ENCODE measurements around the gene MYBPC2. TPM values are rescaled to one million over a fixed set of nuclear protein-coding genes. Genes with fewer than 3 reads are reported as not detected.
A peak's percentile ranks its signal among the peaks of the same experiment; 100 is the strongest.
"Not testable (repeated sequence)": the region's sequence is repeated elsewhere in the genome, so short reads cannot be mapped to it uniquely, and the experiment has no call there.

Gene MYBPC2
- total RNA-seq, 1 donor, result 0.10 TPM

GRCh38 chr19:50431343-50432220 lies 1.1 kb upstream of the MYBPC2 start:
- Histone ChIP-seq H3K4me3 (ENCODE audit: low read length) (peak overlapping the region; percentile 49), H3K4me1 (ENCODE audit: insufficient read depth, low read length) (peaks cover 31% of the 10 kb centered on the region), H3K27me3 (ENCODE audit: insufficient read depth, low read length) (peaks cover 2% of the 10 kb centered on the region), H3K9me3 (ENCODE audit: low read depth, low read length) (no peaks in the 10 kb centered on the region)

DNA sequence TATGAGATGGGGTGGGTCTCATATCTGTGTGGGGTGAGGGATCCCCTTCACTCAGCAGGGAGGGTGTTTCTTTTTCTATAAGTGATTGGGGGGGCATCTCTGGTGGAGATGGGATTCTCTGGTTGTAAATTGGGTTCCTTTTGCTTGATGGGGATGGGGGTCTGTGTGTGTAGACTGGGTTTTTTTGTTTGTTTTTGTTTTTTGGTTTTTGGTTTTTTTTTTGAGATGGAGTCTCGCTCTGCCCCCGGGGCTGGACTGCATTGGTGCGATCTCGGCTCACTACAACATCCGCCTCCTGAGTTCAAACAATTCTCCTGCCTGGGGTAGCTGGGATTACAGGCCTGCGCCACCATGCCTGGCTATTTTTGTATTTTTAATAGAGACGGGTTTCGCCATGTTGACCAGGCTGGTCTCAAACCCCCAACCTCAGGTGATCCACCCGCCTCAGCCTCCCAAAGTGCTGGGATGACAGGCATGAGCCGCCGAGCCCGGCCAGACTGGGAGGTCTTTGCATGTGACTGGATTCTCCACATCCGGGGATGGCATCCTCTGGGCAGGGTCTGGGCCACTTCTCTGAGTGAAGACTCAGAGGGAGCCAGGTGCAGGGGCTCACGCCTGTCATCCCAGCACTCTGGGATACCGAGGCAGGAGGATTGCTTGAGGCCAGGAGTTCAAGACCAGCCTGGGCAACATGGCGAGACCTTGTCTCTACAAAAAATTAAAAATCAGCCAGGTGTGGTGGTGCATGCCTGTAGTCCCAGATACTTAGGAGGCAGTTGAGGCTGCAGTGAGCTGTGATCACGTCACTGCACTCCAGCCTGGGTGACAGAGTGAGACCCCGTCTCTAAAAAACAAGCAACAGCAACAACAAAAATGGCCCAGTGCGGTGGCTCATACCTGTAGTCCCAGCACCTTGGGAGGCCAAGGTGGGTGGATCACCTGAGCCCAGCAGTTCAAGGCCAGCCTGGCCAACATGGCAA lies 799 bp downstream of the MYBPC2 start:
- H3K27me3 ChIP-seq (ENCODE audit: insufficient read depth, low read length), result peaks cover 2% of the 10 kb centered on the region
- no peaks in the 10 kb centered on the region for H3K9me3 ChIP-seq (ENCODE audit: low read depth, low read length)
- no peak overlapping the region for H3K4me3 ChIP-seq (ENCODE audit: low read length)
- H3K4me1 ChIP-seq (ENCODE audit: insufficient read depth, low read length), result peaks cover 22% of the 10 kb centered on the region

GRCh38 chr19:50434525-50434924 lies 1.8 kb downstream of the MYBPC2 start:
- peaks cover 2% of the 10 kb centered on the region for H3K27me3 ChIP-seq (ENCODE audit: insufficient read depth, low read length)
- peaks cover 20% of the 10 kb centered on the region for H3K4me1 ChIP-seq (ENCODE audit: insufficient read depth, low read length)
- no peak overlapping the region for H3K4me3 ChIP-seq (ENCODE audit: low read length)
- no peaks in the 10 kb centered on the region for H3K9me3 ChIP-seq (ENCODE audit: low read depth, low read length)

DNA sequence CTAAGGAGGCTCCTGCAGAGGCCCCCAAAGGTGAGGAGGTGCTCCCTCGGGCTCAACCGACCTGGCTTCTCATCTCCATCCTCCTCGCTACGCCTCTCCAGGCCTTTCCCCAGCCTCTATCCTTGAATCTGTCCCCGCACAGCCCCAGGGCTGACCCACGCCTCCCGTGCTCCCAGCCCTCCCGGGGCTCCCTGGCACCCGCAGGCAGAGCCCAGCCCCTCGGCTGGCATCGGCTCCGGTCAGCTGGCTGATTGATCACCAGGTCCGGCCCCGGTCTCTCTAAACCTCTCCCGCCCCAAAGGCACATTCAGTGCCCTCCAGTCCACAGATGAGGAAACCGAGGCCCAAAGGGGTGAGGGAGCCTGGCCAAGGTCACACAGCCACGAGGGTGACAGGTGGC lies 2.5 kb downstream of the MYBPC2 start:
- peaks cover 2% of the 10 kb centered on the region for H3K27me3 ChIP-seq (ENCODE audit: insufficient read depth, low read length)
- no peak overlapping the region for H3K4me3 ChIP-seq (ENCODE audit: low read length)
- H3K9me3 ChIP-seq (ENCODE audit: low read depth, low read length), result no peaks in the 10 kb centered on the region
- H3K4me1 ChIP-seq (ENCODE audit: insufficient read depth, low read length), result peaks cover 20% of the 10 kb centered on the region

- Histone ChIP-seq H3K4me3 (ENCODE audit: low read length) (no peak overlapping the region), H3K9me3 (ENCODE audit: low read depth, low read length) (no peaks in the 10 kb centered on the region), H3K4me1 (ENCODE audit: insufficient read depth, low read length) (peaks cover 18% of the 10 kb centered on the region)
Observed at GRCh38 chr19:50435627-50436026, 2.9 kb downstream of the MYBPC2 start.

DNA sequence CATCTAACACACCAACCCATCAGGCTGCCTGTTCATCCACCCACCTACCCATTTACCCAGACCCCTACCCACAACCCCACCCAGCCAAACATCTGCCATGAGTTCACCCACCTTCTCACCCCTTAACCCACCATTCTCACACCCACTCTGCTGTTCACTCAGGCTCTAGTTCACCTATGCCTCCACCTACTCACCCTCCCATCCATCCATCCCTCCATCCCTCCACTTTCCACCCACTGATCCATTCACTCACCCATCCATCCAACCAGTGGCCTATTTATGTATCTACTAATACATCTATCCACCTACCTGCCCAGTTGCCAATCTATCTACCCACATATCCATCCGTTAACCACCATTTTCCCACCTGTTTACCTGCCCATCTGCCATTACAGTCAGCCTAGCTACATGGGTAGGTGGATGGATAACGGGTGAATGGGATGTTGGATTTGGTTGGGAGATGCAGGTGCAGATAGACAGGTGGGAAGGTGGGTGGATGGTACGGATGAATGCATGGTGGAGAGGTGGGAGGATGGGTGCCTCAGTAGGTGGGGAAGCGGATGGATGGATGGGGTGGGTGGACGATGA lies 5.3 kb downstream of the MYBPC2 start:
- Histone ChIP-seq H3K4me1 (ENCODE audit: insufficient read depth, low read length) (peaks cover under 1% of the 10 kb centered on the region), H3K27me3 (ENCODE audit: insufficient read depth, low read length) (no peaks in the 10 kb centered on the region), H3K9me3 (ENCODE audit: low read depth, low read length) (no peaks in the 10 kb centered on the region), H3K4me3 (ENCODE audit: low read length) (no peak overlapping the region)

More at GRCh38 chr19:50435627-50436026, 2.9 kb downstream of the MYBPC2 start:
- H3K27me3 ChIP-seq (ENCODE audit: insufficient read depth, low read length), result peaks cover 2% of the 10 kb centered on the region

GRCh38 chr19:50439130-50439529 lies 6.4 kb downstream of the MYBPC2 start:
- not testable (repeated sequence) for H3K27me3 ChIP-seq (ENCODE audit: insufficient read depth, low read length); H3K4me1 ChIP-seq (ENCODE audit: insufficient read depth, low read length)

DNA sequence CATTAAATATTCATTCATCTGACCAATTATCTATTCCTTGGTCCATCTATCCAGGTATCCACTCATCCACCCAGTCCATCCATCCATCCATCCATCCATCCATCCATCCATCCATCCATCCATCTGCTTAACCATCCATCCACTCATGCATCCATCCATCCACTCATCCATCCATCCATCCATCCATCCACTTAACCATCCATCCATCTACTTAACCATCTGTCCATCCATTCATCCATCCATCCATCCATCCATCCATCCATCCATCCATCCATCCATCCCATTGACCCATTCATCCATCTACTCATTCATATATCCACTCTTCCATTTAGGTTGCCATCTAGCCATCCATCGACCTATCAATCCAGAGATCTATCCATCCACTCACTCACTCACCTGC lies 11.4 kb downstream of the MYBPC2 start:
- H3K4me1 ChIP-seq (ENCODE audit: insufficient read depth, low read length), result no peaks in the 10 kb centered on the region
- H3K9me3 ChIP-seq (ENCODE audit: low read depth, low read length), result no peaks in the 10 kb centered on the region
- H3K27me3 ChIP-seq (ENCODE audit: insufficient read depth, low read length), result no peaks in the 10 kb centered on the region
- no peak overlapping the region for H3K4me3 ChIP-seq (ENCODE audit: low read length)

More at GRCh38 chr19:50439130-50439529, 6.4 kb downstream of the MYBPC2 start:
- H3K4me3 ChIP-seq (ENCODE audit: low read length); H3K9me3 ChIP-seq (ENCODE audit: low read depth, low read length): not testable (repeated sequence)

DNA sequence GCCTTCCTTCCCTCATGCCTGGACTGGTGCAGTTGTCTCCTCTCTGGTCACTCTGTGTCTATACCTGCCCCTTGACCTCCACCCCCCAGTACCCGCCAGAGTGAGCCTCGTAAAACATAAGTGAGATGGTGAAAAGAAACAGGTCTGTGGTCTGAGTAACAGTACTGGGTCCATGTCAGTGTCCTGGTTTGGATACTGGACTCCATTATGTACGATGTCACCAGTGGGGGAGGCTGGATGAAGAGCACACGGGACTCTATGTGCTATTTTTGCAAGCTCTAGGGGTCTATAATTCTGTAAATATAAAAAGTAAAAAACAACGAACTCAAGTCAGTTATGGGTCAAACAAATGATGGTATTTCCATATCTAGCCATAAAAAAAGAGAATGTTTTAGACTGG lies 14.4 kb downstream of the MYBPC2 start:
- H3K4me3 ChIP-seq (ENCODE audit: low read length), result no peak overlapping the region
- H3K9me3 ChIP-seq (ENCODE audit: low read depth, low read length), result no peaks in the 10 kb centered on the region
- H3K27me3 ChIP-seq (ENCODE audit: insufficient read depth, low read length), result no peaks in the 10 kb centered on the region
- no peaks in the 10 kb centered on the region for H3K4me1 ChIP-seq (ENCODE audit: insufficient read depth, low read length)

DNA sequence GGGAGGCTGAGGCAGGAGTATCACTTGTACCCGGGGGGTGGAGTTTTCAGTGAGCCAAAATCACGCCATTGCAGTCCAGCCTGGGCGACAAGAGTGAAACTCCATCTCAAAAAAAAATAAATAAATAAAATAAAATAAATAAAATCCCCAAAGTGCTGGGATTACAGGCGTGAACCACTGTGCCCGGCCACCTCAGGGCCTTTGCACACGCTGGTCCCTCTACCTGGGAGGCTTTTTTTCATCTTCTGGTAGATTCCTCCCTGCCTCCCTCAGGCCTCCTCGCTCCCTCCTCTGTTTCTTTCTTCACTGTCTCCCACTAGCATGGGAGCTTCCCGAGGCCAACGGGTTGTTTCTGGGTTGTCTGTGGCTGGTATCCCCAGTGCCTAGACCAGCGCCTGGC lies 15.1 kb downstream of the MYBPC2 start:
- H3K4me1 ChIP-seq (ENCODE audit: insufficient read depth, low read length), result no peaks in the 10 kb centered on the region
- H3K4me3 ChIP-seq (ENCODE audit: low read length), result no peak overlapping the region
- no peaks in the 10 kb centered on the region for H3K27me3 ChIP-seq (ENCODE audit: insufficient read depth, low read length)
- no peaks in the 10 kb centered on the region for H3K9me3 ChIP-seq (ENCODE audit: low read depth, low read length)

- Histone ChIP-seq H3K4me3 (ENCODE audit: low read length) (no peak overlapping the region), H3K27me3 (ENCODE audit: insufficient read depth, low read length) (no peaks in the 10 kb centered on the region), H3K4me1 (ENCODE audit: insufficient read depth, low read length) (no peaks in the 10 kb centered on the region)
Observed at GRCh38 chr19:50449236-50449899, 16.7 kb downstream of the MYBPC2 start.

GRCh38 chr19:50450369-50451222 lies 17.9 kb downstream of the MYBPC2 start:
- no peaks in the 10 kb centered on the region for H3K27me3 ChIP-seq (ENCODE audit: insufficient read depth, low read length)
- H3K4me3 ChIP-seq (ENCODE audit: low read length), result no peak overlapping the region
- H3K4me1 ChIP-seq (ENCODE audit: insufficient read depth, low read length), result no peaks in the 10 kb centered on the region

More at GRCh38 chr19:50449236-50449899, 16.7 kb downstream of the MYBPC2 start:
- H3K9me3 ChIP-seq (ENCODE audit: low read depth, low read length), result no peaks in the 10 kb centered on the region

GRCh38 chr19:50451223-50451534 lies 18.5 kb downstream of the MYBPC2 start:
- H3K4me3 ChIP-seq (ENCODE audit: low read length), result no peak overlapping the region
- H3K9me3 ChIP-seq (ENCODE audit: low read depth, low read length), result no peaks in the 10 kb centered on the region
- H3K4me1 ChIP-seq (ENCODE audit: insufficient read depth, low read length), result no peaks in the 10 kb centered on the region
- no peaks in the 10 kb centered on the region for H3K27me3 ChIP-seq (ENCODE audit: insufficient read depth, low read length)

More at GRCh38 chr19:50450369-50451222, 17.9 kb downstream of the MYBPC2 start:
- H3K9me3 ChIP-seq (ENCODE audit: low read depth, low read length), result no peaks in the 10 kb centered on the region

DNA sequence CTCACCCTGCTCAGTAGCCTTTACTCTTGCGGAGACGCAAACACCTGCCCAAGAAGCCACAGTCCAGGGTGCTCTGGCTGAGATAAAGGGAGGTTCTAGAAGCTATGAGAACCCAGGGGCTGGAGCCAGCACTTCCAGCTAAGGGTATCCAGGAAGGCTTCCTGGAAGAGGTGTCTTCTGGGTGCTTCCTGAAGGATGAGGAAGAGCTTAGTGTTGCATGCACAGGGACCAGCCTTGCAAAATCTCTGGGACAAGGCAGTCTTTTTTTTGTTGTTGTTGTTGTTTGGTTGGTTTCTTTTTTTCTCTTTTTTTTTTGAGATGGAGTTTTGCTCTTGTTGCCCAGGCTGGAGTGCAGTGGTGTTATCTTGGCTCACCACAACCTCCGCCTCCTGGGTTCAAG lies 20.6 kb downstream of the MYBPC2 start:
- H3K4me1 ChIP-seq (ENCODE audit: insufficient read depth, low read length), result no peaks in the 10 kb centered on the region
- no peaks in the 10 kb centered on the region for H3K27me3 ChIP-seq (ENCODE audit: insufficient read depth, low read length)
- no peaks in the 10 kb centered on the region for H3K9me3 ChIP-seq (ENCODE audit: low read depth, low read length)
- H3K4me3 ChIP-seq (ENCODE audit: low read length), result no peak overlapping the region

All from mononuclear cell (primary cell).